EL (cell line): ENCODE measurements around the gene ACADM.
"Not testable (repeated sequence)": the region's sequence is repeated elsewhere in the genome, so short reads cannot be mapped to it uniquely, and the experiment has no call there.

Source experiments
- DNase-seq: peaks from one replicate; pipeline ENCODE4 v3.0.0-alpha.2; 2016

ACADM gene

DNA sequence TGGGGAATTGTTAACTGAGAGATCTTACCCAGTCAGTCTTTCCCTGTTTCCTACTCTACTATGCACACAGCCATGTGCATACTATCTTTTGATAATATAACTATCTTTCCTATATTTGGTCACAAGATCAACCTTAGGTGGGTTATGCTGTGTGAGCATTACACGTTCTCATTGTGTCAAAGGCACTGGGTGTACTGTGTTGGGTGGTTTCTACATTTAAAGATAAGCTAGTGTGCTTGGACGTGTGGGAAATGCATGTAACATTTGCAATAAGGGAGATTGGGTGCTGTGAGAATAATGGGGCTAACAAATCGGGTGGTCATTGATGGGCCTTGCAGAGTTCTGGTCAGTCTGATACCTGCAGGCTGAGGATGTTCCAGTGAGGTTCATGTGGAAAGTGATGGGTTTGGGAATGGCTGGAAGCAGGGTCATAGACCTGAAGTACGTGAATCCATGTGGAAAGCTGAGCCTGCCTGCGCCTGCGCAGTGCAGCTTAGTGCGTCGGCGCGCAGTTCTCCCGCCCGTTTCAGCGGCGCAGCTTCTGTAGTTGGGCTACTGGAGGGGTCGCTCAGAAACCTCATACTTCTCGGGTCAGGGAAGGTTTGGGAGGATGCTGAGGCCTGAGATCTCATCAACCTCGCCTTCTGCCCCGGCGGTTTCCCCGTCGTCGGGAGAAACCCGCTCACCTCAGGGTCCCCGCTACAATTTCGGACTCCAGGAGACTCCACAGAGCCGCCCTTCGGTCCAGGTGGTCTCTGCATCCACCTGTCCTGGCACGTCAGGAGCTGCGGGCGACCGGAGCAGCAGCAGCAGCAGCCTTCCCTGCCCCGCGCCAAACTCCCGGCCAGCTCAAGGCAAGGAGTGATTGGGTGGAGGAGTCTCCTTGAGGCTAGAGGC lies 72.1 kb downstream of the ACADM start, which contains the start of gene MSH4:
MSH4 (plus strand) TSS at position 507 of the 897 bp plus-strand sequence; CDS start at position 611, 104 bp downstream.
- DNase-seq: no peak

- DNase-seq: no peak
These were observed 72.7 kb downstream of the ACADM start for GRCh38 chr1:75797273-75797588.

DNA sequence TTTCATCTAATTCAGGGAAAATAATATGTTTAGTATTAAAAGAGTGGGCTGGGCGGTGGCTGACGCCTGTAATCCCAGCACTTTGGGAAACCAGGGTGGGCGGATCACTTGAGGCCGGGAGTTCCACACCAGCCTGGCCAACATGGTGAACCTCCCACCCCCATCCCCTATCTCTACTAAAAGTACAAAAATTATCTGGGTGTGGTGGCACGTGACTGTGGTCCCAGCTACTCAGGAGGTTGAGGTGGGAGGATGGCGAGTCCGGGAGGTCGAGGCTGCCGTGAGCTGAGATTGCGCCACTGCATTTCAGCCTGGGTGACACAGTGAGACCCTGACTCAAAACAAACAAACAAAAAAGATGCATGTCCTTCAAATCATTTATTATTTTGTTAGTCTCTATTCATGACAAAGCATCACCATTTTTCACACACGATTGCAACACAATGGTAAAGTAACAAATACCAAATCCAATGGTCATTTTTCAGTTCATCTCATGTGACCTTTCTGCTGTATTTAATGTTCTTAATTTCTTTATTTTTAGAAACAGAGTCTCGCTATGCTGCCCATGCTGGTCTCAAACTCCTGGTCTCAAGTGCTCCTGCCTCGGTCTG lies 73.2 kb downstream of the ACADM start:
- DNase-seq: no peak

GRCh38 chr1:75801480-75801879 lies 77.0 kb downstream of the ACADM start:
- DNase-seq: not testable (repeated sequence)

DNA sequence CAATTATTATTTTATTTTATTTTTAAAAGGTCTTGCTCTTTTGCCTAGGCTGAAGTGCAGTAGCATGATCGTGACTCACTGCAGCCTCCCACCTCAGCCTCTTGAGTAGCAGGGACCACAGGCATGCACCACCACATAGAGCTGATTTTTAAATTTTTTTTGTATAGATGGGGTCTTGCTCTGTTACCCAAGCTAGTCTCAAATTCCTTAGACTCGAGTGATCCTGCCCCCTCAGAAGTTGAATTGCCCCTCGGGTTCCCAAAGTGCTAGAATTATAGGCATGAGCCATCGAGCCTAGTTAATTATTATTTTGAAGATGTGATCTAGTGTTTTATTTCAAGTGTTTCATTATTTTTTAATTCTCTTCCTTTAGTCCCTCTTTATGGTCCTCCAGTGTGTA lies 84.4 kb downstream of the ACADM start:
- no peak for DNase-seq

DNA sequence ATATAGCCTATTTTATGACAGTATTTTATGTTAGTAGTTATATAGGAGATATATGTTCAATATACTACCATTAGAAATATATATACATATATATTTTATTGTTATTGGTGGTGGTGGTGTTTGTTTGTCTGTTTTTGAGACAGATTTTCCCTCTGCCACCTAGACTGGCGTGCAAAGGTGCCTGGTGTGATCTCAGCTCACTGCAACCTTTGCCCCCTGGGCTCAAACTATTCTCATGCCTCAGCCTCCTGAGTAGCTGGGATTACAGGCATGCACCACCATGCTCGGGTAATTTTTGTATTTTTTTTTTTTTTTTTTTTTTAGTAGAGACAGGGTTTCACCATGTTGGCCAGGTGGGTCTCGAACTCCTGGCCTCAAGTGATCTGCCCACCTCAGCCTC lies 85.6 kb downstream of the ACADM start:
- DNase-seq: not testable (repeated sequence)

- peak; percentile 62 for DNase-seq
These were observed 86.9 kb downstream of the ACADM start for GRCh38 chr1:75811211-75811981.

- no peak for DNase-seq
These were observed 87.6 kb downstream of the ACADM start for GRCh38 chr1:75812065-75812464.
